ENCODE data around the gene KRT85.

KRT85 gene

DNA sequence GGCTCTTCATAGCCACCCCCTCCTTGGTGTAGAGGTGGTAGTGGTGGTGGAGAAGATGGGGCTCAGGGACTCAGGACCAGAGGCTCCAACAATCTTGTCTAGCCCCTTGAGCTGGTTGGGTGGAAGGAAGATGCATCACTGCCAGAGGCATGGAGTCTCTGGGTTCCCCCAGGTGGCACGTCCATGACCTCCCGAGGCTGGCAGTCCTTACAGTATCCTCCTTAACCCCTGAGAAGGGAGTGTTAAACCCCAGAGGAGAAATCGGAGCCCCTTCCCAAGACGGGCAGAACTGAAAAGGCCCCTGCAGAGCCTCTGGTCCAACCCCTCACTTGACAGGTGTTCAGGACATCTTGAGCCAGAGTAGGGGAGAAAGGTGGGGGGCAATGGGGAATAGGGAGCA lies 55.2 kb downstream of the KRT85 start:
- no peak overlapping the region for H3K27ac ChIP-seq (ENCODE audit: low read depth, low read length)
- H3K9ac ChIP-seq (ENCODE audit: low read length) = no peak overlapping the region
- peaks cover 6% of the 10 kb centered on the region for H3K4me1 ChIP-seq (ENCODE audit: control insufficient read depth, insufficient read depth, low read length)
- no peaks in the 10 kb centered on the region for H3K36me3 ChIP-seq (ENCODE audit: control insufficient read depth, insufficient read depth, low read length)
- no peak overlapping the region for H3K4me3 ChIP-seq (ENCODE audit: low read length)
- H3K27me3 ChIP-seq (ENCODE audit: control insufficient read depth, insufficient read depth, low read length) = peaks cover 6% of the 10 kb centered on the region

DNA sequence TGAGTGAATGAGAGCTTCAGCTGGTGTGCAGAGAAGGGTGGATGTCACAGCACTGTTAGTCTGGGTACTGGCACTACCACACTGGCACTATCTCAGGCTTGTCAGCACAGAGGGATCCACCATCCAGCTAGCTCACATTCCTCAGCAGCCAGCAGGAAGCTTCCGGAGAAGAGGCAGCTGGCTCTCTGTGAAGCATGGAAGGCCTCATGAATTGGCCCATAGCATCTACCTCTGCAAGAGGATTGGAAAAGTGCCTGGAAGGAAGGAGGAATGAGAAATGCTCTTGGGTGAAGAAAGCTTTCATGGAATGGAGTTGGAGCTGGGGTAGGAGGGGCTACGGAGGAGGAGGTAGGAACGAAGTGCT lies 56.0 kb downstream of the KRT85 start:
- Histone ChIP-seq H3K36me3 (ENCODE audit: control insufficient read depth, insufficient read depth, low read length) (no peaks in the 10 kb centered on the region), H3K27me3 (ENCODE audit: control insufficient read depth, insufficient read depth, low read length) (peaks cover 6% of the 10 kb centered on the region), H3K4me3 (ENCODE audit: low read length) (no peak overlapping the region), H3K27ac (ENCODE audit: low read depth, low read length) (no peak overlapping the region), H3K9ac (ENCODE audit: low read length) (no peak overlapping the region), H3K4me1 (ENCODE audit: control insufficient read depth, insufficient read depth, low read length) (peaks cover 6% of the 10 kb centered on the region)

DNA sequence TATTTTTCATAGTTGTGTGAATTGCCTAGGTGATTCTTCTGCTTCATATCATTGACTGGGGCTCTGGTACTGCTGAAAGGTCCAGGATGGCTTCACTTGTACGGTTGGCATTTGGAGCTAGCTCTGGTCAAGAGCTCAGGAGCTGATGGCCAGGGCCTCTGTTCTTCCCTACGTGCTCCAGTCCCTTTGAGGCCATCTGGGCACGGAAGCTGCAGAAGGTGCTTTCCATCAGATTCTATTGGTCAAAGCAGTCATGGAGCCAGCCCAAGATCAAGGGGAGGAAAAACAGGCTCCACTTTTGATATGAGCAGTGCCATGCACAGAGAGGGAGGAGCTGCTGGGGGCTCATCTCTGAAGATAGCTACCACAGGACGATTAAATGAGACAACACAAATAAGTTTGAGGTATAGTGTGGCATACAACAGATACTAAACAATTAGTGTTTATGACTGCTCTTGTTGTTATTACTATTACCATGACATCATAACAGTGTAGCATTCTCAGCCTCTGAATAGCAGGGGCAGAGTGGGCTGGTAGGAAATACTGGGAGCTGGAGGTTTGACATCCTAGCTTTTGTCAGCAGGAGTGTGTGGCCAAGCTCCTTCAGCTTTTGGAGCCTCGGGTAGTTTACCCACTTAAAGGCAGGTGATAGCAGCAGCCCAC lies 56.5 kb downstream of the KRT85 start:
- Histone ChIP-seq H3K27me3 (ENCODE audit: control insufficient read depth, insufficient read depth, low read length) (peaks cover 6% of the 10 kb centered on the region), H3K4me3 (ENCODE audit: low read length) (no peak overlapping the region), H3K4me1 (ENCODE audit: control insufficient read depth, insufficient read depth, low read length) (peaks cover 6% of the 10 kb centered on the region), H3K27ac (ENCODE audit: low read depth, low read length) (no peak overlapping the region), H3K9ac (ENCODE audit: low read length) (no peak overlapping the region), H3K36me3 (ENCODE audit: control insufficient read depth, insufficient read depth, low read length) (no peaks in the 10 kb centered on the region)
